Measurements from ENCODE around the gene CDC16. TPM values are rescaled to one million over a fixed set of nuclear protein-coding genes. Genes with fewer than 3 reads are reported as not detected.
"Not testable (repeated sequence)": the region's sequence is repeated elsewhere in the genome, so short reads cannot be mapped to it uniquely, and the experiment has no call there.

Gene CDC16
- total RNA-seq, 1 donor from 2014 or later = 40.7 TPM

- DNase-seq (ENCODE audit: low read depth, low spot score) = no peak
These were observed 26.1 kb downstream of the CDC16 start for GRCh38 chr13:114260814-114261213.

DNA sequence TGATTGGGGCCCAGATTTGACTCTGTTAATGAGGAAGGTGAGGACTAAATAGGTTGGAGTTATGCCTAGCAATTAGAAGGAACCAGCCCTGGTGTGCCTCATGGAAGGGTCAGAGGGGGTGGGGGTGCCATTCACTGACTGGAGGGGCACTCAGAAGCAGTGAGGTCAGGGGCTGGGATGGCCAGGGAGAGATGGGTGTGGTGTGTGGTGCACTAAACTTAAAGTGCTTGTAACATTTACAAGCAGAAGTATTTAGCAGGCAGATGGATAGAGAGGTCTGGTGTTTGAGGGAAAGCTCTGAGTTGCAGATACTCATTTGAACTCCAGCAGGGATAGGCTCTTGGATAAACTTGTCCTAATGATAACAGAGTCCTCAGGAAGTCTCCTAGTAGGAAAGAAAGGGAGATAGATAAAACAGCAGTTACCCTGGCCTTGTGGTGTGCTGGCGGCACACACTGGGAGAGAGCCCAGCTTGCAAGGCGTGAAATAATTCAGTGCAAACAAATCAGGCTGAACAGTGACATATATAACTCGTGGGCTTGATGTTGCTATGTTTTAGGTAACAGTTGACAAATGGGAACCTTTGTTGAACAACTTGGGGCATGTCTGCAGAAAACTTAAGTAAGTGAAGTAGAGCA, 26.8 kb downstream of the CDC16 start:
- no peak for DNase-seq (ENCODE audit: low read depth, low spot score)

DNA sequence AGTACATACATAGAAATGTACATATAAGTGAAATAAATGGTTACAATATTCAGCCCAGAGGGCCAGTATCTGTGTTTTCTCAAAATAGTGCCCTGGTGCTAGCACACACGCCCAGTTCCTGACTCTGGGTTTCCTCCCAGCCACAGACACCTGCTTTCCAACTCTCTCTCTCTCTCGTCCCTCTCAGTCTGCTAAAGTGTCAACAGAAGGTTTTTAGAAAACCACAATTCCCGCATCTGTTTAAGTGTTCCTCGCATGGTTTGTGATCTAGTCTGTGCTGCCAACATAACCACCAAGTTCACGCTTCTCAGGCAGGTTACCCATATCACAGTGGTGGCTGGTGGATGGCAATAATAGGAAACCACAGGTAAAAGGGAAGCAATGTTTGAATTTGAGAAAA, 28.9 kb downstream of the CDC16 start:
- DNase-seq (ENCODE audit: low read depth, low spot score) = no peak

GRCh38 chr13:114264313-114264712, 29.6 kb downstream of the CDC16 start:
- not testable (repeated sequence) for DNase-seq (ENCODE audit: low read depth, low spot score)

DNA sequence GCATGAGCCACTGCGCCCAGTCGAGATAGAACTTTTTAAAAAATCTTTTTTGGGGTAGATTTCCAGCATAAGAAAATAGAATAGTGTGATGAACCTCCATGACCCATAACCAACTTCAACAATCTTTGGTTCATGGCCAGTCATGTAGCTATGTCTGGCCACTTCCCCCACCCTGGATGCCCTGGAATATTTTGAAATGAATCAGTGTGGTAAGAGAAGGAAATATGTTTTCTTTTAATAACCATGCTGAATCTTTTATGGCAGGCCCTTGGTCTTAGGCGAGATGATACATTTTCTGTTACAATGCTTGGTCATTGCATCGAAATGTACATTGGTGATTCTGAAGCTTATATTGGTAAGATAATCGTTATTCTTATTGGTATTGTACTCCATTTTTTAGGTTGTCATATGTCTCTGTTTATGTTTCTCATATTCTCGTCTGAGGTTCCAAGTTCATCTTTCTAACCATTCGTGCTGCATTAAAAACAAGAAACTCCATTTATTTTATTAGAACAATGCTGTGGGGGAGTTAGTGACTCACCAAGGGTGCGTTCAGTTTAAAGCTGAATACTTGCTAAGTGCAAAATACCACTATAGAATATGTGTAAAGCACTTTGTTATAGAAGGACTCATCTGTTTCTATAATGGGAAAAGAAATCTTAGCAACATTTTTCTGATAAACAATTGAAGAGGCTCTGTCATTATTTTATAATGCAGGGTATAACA, 30.4 kb downstream of the CDC16 start:
- DNase-seq (ENCODE audit: low read depth, low spot score) = no peak

GRCh38 chr13:114266241-114266640, 31.5 kb downstream of the CDC16 start:
- no peak for DNase-seq (ENCODE audit: low read depth, low spot score)

GRCh38 chr13:114268344-114269280, 33.9 kb downstream of the CDC16 start:
- DNase-seq (ENCODE audit: low read depth, low spot score) = no peak

- DNase-seq (ENCODE audit: low read depth, low spot score) = no peak
These were observed 34.6 kb downstream of the CDC16 start for GRCh38 chr13:114269281-114269770.

DNA sequence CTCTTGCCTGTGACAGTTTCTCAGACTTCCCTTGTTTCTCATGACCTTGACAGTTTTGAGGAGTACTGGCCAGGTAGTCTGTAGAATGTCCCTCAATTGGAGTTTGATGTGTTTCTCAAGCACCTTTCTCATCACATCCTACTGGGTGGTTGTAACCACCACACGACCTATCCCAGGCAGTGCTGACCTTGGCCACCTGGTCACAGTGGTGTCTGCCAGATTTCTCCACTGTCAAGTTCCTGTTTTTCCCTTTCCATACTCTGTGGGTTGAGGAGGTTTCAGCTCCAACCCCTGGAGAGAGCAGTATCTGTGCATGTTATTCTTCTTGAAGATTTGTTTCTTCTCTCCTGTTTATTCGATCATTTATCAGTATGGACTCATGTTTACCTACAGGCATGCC, 38.3 kb downstream of the CDC16 start:
- no peak for DNase-seq (ENCODE audit: low read depth, low spot score)

GRCh38 chr13:114275304-114275703, 40.6 kb downstream of the CDC16 start:
- DNase-seq (ENCODE audit: low read depth, low spot score) = no peak

- DNase-seq (ENCODE audit: low read depth, low spot score) = no peak
These were observed 44.4 kb downstream of the CDC16 start for GRCh38 chr13:114279146-114279545.

DNA sequence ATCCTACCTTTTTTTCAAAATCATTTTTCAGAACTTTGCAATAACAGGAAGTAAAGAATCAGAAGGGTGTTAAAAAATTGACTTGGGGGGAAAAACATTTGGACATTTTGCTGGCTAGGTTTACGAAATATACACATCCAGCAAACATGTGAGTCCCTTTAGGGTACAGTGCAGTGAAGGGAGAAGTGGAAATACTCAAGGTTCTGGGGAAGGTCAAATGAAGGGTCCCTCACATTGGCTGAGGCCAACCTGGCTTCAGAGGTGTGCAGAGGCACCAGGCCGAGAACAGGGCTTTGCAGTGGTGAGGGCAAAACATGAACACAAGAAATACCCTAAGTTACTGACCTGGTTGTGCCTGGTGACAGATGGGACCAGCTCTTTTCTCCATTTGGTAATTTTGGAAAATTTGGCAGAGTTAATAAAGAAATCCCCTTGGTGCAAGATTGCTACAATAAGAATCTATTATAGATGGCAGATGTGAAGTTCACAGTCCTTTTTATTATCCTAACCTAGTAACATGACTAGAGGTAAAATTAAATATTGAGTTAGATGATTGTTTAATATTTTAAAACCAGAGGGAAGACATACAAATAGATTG, 45.2 kb downstream of the CDC16 start:
- no peak for DNase-seq (ENCODE audit: low read depth, low spot score)

DNA sequence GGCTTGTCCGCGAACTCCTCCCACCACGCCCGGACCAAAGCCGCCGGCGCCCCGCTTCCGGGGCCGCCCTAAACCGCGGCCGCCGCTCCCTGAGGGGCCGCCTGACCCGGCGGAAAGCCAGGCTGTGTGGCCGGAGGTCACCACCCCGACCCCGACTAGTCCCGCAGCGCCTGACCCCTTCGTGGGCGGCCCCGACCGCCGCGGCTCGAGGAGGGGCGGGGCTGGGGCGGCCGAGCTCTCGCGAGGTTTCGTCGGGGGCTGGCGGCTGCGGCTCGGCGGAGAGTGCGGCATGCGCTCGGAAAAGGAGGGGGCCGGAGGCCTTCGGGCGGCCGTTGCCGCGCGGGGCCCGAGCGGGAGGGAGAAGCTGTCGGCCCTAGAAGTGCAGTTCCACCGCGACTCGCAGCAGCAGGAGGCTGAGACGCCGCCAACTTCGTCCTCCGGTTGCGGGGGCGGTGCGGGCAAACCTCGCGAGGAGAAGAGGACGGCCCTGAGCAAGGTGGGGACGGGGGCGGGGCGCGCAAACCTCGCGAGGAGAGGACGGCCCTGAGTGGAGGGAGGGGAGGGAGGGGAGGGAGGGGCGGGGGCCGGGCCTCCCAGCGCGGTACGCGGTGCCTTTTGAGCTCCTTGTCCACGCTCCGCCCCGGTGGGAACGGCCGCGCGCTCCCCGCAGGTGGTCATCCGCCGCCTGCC, 46.8 kb downstream of the CDC16 start, which contains the start of gene UPF3A:
Gene UPF3A (plus strand): TSS at position 251 of the 690 bp plus-strand sequence. CDS start 39 bp downstream, at position 290.
- peak; percentile 69 for DNase-seq (ENCODE audit: low read depth, low spot score)

GRCh38 chr13:114282041-114282670, 47.5 kb downstream of the CDC16 start:
- DNase-seq (ENCODE audit: low read depth, low spot score) = peak; percentile 32

DNA sequence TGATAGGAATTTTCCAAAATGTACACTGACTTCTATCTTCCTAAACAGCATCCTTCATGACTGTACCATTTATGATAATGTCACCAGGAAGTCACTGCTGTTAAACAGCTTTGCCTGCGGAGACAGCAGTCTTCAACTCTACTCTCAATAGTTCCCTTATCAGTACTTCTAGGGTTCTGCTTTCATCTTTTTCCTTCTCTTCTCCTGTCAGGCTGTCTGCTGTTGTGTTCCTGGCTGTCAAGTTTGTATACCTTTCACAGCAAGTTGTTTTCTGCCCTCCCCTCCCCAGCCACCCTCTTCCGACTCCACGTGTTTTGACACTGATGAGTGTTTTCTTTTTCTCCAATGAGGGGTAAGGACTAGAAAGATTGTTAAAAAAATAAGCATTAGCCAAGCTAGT, 48.9 kb downstream of the CDC16 start:
- DNase-seq (ENCODE audit: low read depth, low spot score) = no peak

DNA sequence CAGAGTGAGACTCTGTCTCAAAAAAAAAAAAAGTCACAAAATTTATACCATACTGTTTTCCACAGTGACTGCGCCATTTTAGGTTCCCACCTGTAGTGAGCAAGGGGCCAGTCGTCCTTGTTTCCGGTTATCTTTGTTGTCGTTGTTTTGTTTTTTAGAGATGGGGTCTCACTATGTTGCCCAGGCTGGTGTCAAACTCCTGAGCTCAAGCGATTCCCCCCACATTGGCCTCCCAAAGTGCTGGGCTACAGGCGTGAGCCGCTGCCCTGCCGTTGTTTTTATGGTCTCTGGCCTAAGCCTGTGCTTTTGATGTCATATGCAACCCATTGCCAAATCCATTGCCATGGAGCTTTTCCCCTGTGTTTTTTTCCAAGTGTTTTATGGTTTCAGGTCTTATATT, 50.0 kb downstream of the CDC16 start:
- DNase-seq (ENCODE audit: low read depth, low spot score) = no peak

- no peak for DNase-seq (ENCODE audit: low read depth, low spot score)
These were observed 50.6 kb downstream of the CDC16 start for GRCh38 chr13:114285166-114285808.

DNA sequence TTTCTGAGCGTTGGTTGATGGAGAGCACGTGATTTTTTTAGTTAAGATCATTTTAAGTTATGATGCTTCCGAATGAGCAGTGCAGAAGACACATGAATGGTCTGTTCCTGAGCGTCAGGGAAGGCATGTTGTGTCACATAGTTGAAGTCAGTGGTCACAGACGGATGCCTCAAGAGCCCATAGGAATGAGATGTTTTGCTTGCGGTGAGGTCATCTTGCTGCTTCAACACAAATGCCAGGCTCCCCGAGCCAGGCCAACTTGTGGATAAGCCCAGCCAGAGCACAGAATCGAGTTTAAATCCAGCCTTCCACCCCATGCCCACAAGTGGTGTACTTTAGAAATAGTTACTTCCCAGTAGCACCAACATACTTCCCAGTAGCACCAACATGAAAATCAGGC, 52.1 kb downstream of the CDC16 start:
- DNase-seq (ENCODE audit: low read depth, low spot score) = no peak

GRCh38 chr13:114288157-114288591, 53.5 kb downstream of the CDC16 start:
- no peak for DNase-seq (ENCODE audit: low read depth, low spot score)

- no peak for DNase-seq (ENCODE audit: low read depth, low spot score)
These were observed 61.8 kb downstream of the CDC16 start for GRCh38 chr13:114296448-114296847.
